OCI-LY7 (cell line): ENCODE measurements around the gene GNAQ. TPM values are rescaled to one million over a fixed set of nuclear protein-coding genes. Genes with fewer than 3 reads are reported as not detected.

Source experiments
- BruUV-seq: library from RNA; stranded (reverse); fragments of 400-500 nt; replicated peaks from 2 replicates; lab custom pipeline; 2021; lab: Mats Ljungman, UMichigan
- CTCF ChIA-PET: fragments of 300-600 bp; sonication (Branson Sonifier 250); formaldehyde crosslinking; loops from one replicate; lab custom pipeline; 2022; ENCODE audit warnings: antibody characterized with exemption; ENCODE audit not compliant: unreplicated experiment; lab: Charles Lee
- POLR2A ChIA-PET: fragments of 300-600 bp; sonication (Branson Sonifier 250); formaldehyde crosslinking; loops from one replicate; lab custom pipeline; 2022; ENCODE audit warnings: antibody characterized with exemption; lab: Charles Lee
- DNase-seq: peaks from one replicate; pipeline ENCODE4 v3.0.0-alpha.2; 2015; ENCODE audit warnings: low spot score
- H2AFZ ChIP-seq: fragments of 200-600 bp; sonication (generic), shearing (Covaris generic); 2 replicates; pipeline ENCODE4 v1.6.1; 2014; ENCODE audit warnings: mild to moderate bottlenecking, antibody characterized with exemption, low read length, moderate library complexity
- H3K27ac ChIP-seq: fragments of 200-600 bp; sonication (generic); 2 replicates; pipeline ENCODE4 v1.5.1; 2014; ENCODE audit warnings: mixed run types, low read depth, mild to moderate bottlenecking, moderate library complexity, low read length, inconsistent platforms; ENCODE audit not compliant: poor library complexity, severe bottlenecking
- H3K36me3 ChIP-seq: fragments of 200-600 bp; sonication (generic); 2 replicates; pipeline ENCODE4 v1.6.1; 2014; ENCODE audit warnings: mild to moderate bottlenecking, antibody characterized with exemption, low read length, moderate library complexity, mixed read lengths; ENCODE audit not compliant: insufficient read depth
- H3K4me1 ChIP-seq: fragments of 200-600 bp; sonication (generic); 2 replicates; pipeline ENCODE4 v1.5.1; 2014; ENCODE audit warnings: mild to moderate bottlenecking, low read length; ENCODE audit not compliant: insufficient read depth, poor library complexity, severe bottlenecking
- H3K4me2 ChIP-seq: fragments of 200-600 bp; sonication (generic); 2 replicates; pipeline ENCODE4 v1.6.1; 2014; ENCODE audit warnings: mild to moderate bottlenecking, low read length
- H3K4me3 ChIP-seq: fragments of 200-600 bp; sonication (generic); 2 replicates; pipeline ENCODE4 v1.5.1; 2014; ENCODE audit warnings: mild to moderate bottlenecking, low read depth, low read length; ENCODE audit not compliant: poor library complexity, severe bottlenecking
- H3K79me2 ChIP-seq: fragments of 200-600 bp; sonication (generic); 2 replicates; pipeline ENCODE4 v1.6.1; 2016; ENCODE audit warnings: low read depth, mild to moderate bottlenecking, low read length, moderate library complexity, mixed read lengths; ENCODE audit not compliant: insufficient read depth
- H3K9me2 ChIP-seq: fragments of 200-600 bp; sonication (generic); 2 replicates; pipeline ENCODE4 v1.6.1; 2016; ENCODE audit warnings: mild to moderate bottlenecking, low read length, mixed read lengths; ENCODE audit not compliant: insufficient read depth
- H3K9me3 ChIP-seq: fragments of 200-600 bp; sonication (generic); 2 replicates; pipeline ENCODE4 v1.6.1; 2014; ENCODE audit warnings: mild to moderate bottlenecking, mixed run types, low read length, mixed read lengths
- H4K20me1 ChIP-seq: fragments of 200-600 bp; sonication (generic); 2 replicates; pipeline ENCODE4 v1.6.1; 2014; ENCODE audit warnings: mild to moderate bottlenecking, antibody characterized with exemption, low read length, moderate library complexity, mixed read lengths; ENCODE audit not compliant: insufficient read depth
- CTCF ChIP-seq: fragments of 200-600 bp; sonication (generic); conservative IDR thresholded peaks from 2 replicates; pipeline ENCODE4 v1.5.1; 2014; ENCODE audit warnings: mild to moderate bottlenecking, antibody characterized with exemption, low read length, moderate library complexity, mixed read lengths
- EZH2phosphoT487 ChIP-seq: fragments of 200-600 bp; sonication (generic); IDR thresholded peaks from 2 replicates; pipeline ENCODE4 v1.6.1; 2018; ENCODE audit warnings: low read depth, borderline replicate concordance, mild to moderate bottlenecking, mixed run types, antibody characterized with exemption, low read length, moderate library complexity, mixed read lengths
- intact Hi-C: fragments of 100-400 bp; cut with micrococcal nuclease; formaldehyde crosslinking; loops from one replicate; pipeline ENCODE4 v1.10.0; 2022; ENCODE audit not compliant: unreplicated experiment
- total RNA-seq, 2 experiments: library from RNA; depleted of rRNA in 1 of 2; stranded (reverse); fragments of >200 nt in 1 of 2; shearing (Covaris generic) in 1 of 2; gene quantifications; 2 replicates each; pipeline ENCODE4 v1.2.3, GENCODE V29; 2014 to 2022

Gene GNAQ
- total RNA-seq, 2 experiments from 2014 or later: not detected

GRCh38 chr9:77949751-77950436 is 81.7 kb downstream of the GNAQ start:
- Histone ChIP-seq H3K9me2 (no peaks in the 10 kb centered on the region), H4K20me1 (no peaks in the 10 kb centered on the region), H3K4me3 (no peak overlapping the region), H3K9me3 (no peaks in the 10 kb centered on the region), H3K27ac (no peak overlapping the region), H3K4me1 (no peaks in the 10 kb centered on the region), H3K4me2 (no peak overlapping the region), H3K79me2 (no peaks in the 10 kb centered on the region), H3K36me3 (no peaks in the 10 kb centered on the region), H2AFZ (no peak overlapping the region)
- CTCF ChIA-PET: no interaction called here
- POLR2A ChIA-PET: interaction anchor here (1.5 kb wide), 1 partner anchor 9 kb away, joined by 4 read pairs; no protein-coding TSS in a partner anchor
- TF ChIP-seq CTCF (no peak), EZH2phosphoT487 (no peak)
- no peak for DNase-seq
- intact Hi-C loops: no loop called here
- no TSS peak for BruUV-seq

DNA sequence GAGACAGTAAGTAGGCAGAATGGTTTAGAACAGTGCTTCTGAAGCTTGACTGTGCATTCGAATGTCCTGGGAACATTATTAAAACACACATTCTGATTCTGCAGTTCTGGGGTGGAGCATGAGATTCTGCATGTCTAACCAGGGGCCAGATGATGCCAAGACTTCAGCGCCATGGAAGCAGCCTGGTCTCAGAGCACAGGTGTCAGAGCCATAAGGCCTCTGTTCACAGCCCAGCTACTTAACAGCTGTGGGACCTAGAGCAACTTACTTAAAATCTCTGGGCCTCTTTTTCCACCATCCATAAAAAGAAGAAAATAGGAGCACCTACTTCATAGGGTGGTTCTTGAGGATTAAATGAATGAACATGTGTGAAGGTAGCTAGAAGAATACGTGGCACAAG is 84.0 kb downstream of the GNAQ start:
- Histone ChIP-seq H3K4me1 (no peaks in the 10 kb centered on the region), H3K27ac (no peak overlapping the region), H3K4me2 (no peak overlapping the region), H3K79me2 (no peaks in the 10 kb centered on the region), H3K4me3 (no peak overlapping the region), H3K9me3 (no peaks in the 10 kb centered on the region), H3K9me2 (no peaks in the 10 kb centered on the region), H2AFZ (no peak overlapping the region), H4K20me1 (no peaks in the 10 kb centered on the region), H3K36me3 (no peaks in the 10 kb centered on the region)
- POLR2A ChIA-PET: no interaction called here
- no TSS peak for BruUV-seq
- CTCF ChIA-PET: no interaction called here
- intact Hi-C loops: no loop called here
- DNase-seq: no peak
- TF ChIP-seq CTCF: no peak
- no peak for TF ChIP-seq EZH2phosphoT487

- no peaks in the 10 kb centered on the region for H3K79me2 ChIP-seq
- ChIA-PET CTCF (no interaction called here), POLR2A (no interaction called here)
- no peaks in the 10 kb centered on the region for H3K36me3 ChIP-seq
- TF ChIP-seq EZH2phosphoT487 (no peak), CTCF (no peak)
- H3K9me3 ChIP-seq: no peaks in the 10 kb centered on the region
- no peak overlapping the region for H3K27ac ChIP-seq
- no peak overlapping the region for H2AFZ ChIP-seq
- BruUV-seq: no TSS peak
- H3K4me1 ChIP-seq: no peaks in the 10 kb centered on the region
- intact Hi-C loops: no loop called here
- no peaks in the 10 kb centered on the region for H4K20me1 ChIP-seq
- no peak overlapping the region for H3K4me3 ChIP-seq
- no peak overlapping the region for H3K4me2 ChIP-seq
- no peaks in the 10 kb centered on the region for H3K9me2 ChIP-seq
- DNase-seq: no peak
Observed at GRCh38 chr9:77946969-77947620, 84.5 kb downstream of the GNAQ start.
